ENCODE data around the gene PLA2G6. TPM values are rescaled to one million over a fixed set of nuclear protein-coding genes. Genes with fewer than 3 reads are reported as not detected.
A peak's percentile ranks its signal among the peaks of the same experiment; 100 is the strongest.

PLA2G6 gene
- total RNA-seq, 1 donor from 2014 or later: 32.1 TPM

DNA sequence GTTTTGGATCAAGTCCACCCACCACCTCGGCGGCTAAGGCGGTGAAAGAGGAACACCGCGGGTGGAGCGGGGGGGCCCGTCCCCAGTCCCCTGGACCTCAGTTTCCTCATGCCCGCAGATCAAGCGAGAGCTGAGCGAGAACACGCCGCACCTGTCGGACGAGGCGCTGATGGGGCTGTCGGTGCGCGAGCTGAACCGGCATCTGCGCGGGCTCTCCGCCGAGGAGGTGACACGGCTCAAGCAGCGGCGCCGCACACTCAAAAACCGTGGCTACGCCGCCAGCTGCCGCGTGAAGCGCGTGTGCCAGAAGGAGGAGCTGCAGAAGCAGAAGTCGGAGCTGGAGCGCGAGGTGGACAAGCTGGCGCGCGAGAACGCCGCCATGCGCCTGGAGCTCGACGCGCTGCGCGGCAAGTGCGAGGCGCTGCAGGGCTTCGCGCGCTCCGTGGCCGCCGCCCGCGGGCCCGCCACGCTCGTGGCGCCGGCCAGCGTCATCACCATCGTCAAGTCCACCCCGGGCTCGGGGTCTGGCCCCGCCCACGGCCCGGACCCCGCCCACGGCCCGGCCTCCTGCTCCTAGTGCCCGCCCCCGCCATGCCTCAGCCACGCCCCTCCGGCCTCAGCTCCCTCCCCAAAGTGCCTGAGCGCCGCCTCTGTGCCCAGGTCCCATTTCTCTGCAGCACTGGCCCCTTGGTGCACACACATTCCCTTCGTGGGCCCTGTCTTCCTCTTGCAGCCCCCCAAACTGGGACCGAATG lies 32.8 kb upstream of the PLA2G6 start:
- ATAC-seq (peak; percentile 94), DNase-seq (ENCODE audit: low spot score) (peak; percentile 88)

DNA sequence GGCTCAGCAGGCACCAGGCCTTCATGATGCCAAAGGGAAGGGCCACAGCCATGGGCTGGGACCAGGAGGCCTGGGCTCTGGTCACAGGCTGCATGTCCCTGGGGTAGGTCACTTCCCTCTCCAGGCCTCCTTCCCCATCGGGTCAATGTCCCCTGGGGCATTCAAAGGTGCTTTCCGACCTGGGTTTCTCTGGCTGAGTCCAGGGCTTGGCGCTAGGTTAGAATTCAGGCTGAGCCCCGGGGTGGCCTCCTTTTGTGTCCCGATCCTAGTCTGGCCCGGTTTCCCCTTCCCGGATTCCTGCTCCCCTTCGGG lies 32.3 kb upstream of the PLA2G6 start:
- DNase-seq (ENCODE audit: low spot score): peak; percentile 80
- peak; percentile 73 for ATAC-seq

DNA sequence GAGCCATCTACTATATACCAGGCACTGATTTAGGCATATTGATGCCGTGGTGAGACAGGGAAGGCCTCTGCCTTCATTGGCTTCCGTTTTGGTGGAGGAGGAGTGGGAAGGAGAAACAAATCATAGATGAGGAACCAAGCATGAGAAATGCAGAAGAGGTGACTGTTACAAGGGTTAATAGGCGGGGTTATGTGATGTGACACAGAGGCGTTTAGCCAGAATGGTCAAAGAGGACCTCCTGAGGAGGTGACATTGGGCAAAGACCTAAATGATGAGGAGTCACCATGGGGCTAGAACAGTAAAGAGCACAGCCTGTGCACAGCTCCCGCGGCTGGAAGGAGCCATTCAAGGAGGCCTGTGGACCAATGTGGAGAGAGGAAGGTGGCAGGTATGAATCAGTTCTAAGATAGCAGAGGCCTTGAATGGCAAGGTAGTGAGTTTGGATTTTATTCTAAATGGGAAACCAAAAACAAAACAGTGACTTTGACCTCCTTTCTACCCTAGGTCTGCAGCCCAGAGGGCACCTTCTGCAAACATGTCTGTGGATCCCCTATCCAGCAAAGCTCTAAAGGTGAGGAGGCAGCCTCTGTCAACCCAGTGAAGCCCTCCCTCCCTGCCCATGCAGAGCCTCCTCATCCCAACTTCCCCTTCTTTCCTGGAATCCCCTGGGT lies 31.8 kb upstream of the PLA2G6 start:
- peak; percentile 33 for ATAC-seq

DNA sequence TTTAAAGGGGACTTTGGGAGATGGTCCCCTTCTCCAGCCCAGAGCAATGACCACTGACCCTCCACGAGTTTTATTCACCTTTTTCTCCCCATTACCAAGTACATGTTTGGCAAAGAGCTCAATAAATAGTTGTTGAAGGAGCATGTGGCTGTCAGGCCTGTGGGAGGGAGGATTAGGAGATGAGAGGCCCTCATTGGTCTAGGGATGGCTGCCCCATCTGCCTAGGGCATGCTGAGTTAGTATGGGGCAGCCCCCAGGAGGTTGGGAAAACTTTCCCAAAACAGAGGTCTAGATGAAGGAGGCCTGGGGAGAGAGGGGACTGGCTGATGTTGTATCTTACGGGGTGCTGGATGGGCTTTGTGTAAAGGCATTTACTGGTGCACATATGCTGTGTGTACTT lies 30.8 kb upstream of the PLA2G6 start:
- ATAC-seq (no peak), DNase-seq (ENCODE audit: low spot score) (no peak)

More for the DNA sequence above, 31.8 kb upstream of the PLA2G6 start:
- no peak for DNase-seq (ENCODE audit: low spot score)

DNA sequence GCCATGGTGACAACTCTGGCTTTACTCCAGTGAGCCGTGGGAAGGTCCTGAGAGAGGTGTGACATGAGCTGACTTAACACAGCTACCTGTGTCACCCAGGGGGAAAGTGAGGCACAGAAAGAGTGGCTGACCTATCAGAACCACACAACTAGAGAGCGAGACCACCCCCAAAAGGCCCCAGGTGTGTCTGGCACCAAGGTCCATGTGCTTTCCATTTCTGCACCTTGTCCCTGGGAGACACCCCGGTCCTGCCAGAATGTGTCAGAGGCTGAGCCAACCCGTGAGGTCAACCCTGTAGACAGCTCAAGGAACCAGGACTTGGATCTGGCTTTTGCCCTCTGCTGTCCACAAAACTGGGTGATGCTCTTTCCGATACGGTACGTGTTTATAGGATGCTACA lies 29.9 kb upstream of the PLA2G6 start:
- no peak for DNase-seq (ENCODE audit: low spot score)
- no peak for ATAC-seq

DNA sequence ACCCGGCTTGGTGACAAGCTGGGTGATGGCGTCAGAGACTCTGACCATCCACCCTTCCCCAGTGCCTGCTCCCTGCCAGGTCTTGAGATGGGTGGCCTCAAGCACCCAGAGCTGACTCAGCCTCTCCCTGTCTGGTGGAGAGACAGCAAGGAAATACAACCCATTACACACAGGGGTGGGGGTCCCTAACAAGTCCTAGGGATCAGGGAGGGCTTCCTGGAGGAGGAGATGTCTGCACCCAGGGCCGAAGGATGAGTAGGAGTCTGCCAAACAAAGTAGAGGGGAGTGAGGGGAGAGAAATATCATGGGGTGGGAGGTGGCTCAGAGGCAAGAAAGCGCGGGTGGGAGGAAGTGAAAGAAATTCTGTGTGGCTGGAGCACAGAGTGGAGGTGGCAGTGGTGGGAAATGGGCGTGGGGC lies 26.9 kb upstream of the PLA2G6 start:
- no peak for DNase-seq (ENCODE audit: low spot score)
- no peak for ATAC-seq

DNA sequence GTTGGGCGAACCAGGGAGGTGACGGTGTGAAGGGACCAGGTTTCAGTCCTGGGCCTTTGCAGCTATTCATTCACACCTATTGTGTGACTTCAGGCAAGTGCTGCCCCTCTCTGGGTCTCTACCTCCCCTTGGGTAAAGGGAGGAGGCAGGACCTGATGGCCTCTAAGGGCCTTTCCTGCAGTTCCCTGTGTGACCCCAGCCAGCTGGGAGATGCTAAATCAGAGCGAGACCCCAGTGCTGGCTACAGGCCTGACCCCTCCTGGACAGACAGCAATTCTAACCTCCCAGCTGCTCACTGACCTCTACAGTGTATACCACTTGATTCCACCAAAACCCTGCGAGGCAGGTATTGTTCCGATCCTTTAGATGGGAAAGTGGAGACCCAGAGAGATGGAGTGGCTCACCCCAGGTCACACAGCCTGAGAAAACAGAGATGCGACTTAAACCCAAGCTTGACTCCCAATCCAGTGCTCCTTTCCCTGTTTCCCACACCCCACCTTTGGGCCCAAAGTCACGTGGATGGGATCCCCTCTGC lies 26.3 kb upstream of the PLA2G6 start:
- ATAC-seq: no peak
- DNase-seq (ENCODE audit: low spot score): no peak

DNA sequence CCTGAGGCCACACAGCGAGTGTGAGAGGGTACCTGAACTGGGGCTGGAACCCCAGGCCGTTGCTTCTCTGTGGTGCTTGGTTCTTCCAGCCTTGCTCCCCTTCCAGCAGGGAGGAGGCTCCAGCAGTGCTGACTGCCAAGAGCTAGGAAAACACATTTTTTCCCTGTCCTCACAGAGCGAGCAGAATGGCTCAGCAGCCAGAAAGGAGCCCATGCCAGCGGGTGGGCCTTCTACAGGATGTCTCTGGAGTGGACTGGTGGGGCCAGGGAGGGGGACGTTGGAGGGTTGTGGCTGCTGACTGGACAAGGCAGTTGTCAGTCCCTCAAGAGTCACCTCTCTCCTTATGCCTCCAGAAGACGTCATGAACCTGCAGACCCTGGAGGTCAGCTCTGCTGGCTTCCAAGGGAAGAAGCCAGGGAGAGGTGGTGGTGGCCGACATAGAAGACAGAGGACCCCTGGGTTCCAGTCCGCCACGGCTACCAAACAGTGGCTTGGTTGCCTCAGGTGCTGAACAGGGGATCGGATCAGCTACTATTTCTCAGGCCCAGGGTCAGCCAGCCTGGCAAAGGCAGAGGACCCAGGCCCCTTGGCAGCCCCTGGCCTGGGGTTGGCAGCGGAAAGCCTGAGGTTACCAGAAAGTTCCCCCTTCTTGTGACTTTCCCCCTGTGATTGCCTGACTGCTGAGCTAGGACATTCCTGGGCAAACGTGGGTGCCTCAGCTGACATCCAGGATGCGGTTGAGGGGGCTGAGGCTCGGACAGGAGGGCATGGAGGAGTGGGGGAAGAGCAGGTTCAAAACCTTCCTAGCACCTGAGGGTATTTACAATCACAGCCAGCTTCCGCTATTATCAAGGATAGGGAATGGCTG lies 23.9 kb upstream of the PLA2G6 start:
- no peak for ATAC-seq
- DNase-seq (ENCODE audit: low spot score): no peak

DNA sequence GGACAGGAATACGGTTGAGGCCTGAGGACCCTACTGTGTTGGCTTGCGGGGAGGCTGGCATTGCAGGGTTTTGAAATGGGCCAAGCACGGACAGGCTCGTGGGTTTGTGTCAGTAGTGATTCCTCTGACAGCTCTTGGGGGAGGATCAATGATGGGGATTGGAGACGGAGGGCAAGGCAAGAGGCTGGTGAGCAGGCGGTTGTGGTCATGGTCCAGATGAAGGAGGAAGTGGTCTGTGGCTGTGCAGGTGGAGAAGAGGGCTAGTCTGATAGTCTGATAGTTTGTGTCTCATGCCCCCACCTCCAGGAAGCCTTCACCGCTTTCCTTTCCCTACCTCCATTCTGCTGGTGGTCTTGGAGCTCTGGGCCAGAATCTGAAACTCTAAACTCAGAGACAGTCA lies 23.2 kb upstream of the PLA2G6 start:
- no peak for ATAC-seq

DNA sequence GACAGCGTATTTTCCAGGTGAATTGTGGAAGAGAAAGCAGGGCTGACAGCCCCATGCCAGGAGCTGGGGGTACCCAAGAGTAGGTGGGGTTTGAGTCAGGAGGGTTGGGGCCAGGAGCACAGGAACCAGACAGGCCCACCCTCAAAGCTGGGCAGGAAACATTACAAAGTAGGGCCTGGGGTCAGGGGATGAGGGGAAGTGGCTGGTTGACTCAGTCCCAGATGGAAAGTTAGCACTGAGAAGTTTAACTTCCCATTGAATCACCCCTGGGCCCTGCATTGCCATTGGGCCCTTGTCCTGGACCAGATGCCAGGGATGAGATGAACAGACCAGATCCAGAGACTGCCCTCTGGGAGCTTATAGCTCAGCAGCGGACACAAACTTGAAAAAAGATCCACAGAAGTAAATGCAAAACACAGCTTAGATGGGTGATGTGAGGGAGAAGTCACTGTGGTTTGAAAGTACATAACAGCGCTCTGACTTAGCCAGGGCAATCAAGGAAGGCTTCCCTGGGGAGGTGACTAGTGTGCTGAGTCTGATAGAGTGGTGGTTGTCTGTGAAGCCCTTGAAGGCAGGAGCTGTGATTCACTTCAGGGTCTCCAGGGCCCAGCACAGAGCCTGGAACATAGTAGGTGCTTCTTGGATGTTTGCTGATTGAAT lies 22.4 kb upstream of the PLA2G6 start:
- ATAC-seq: no peak

More for the DNA sequence above, 23.2 kb upstream of the PLA2G6 start:
- no peak for DNase-seq (ENCODE audit: low spot score)

DNA sequence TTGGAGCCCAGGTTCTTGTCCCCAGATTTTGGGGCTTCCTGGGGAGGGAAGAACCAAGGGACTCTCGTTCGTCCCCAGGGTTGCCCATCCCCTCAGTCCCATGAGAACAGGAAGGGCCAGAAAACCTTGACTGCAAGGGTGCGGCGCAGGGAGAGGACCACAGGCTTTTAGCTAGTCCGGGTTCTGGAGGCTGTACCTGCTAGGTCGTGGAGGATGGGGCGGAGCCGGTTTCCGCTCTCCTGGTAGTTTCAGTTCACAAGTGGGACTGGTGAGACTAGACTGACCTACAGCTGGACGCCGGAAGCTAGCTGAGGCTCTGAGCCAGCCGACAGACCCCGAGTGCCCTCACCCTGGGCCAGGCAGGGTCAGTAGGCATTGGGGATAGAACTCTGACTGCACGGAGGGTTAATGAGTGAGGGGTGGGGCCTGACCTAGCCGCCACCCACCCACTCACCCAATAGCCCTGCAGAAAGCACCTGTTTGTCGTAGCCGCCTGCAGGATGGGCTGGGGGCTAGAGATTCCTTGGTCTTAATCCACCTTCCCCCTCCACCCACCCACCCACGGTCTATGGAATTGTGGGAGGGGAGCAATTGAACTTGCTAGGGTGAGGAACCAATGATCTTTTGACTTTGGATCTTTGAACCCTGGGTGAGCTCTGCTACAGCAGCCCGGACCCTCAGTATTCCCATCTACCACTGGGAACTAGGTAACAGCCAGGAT lies 21.6 kb upstream of the PLA2G6 start:
- peak; percentile 58 for ATAC-seq

More for the DNA sequence above, 22.4 kb upstream of the PLA2G6 start:
- DNase-seq (ENCODE audit: low spot score): no peak

DNA sequence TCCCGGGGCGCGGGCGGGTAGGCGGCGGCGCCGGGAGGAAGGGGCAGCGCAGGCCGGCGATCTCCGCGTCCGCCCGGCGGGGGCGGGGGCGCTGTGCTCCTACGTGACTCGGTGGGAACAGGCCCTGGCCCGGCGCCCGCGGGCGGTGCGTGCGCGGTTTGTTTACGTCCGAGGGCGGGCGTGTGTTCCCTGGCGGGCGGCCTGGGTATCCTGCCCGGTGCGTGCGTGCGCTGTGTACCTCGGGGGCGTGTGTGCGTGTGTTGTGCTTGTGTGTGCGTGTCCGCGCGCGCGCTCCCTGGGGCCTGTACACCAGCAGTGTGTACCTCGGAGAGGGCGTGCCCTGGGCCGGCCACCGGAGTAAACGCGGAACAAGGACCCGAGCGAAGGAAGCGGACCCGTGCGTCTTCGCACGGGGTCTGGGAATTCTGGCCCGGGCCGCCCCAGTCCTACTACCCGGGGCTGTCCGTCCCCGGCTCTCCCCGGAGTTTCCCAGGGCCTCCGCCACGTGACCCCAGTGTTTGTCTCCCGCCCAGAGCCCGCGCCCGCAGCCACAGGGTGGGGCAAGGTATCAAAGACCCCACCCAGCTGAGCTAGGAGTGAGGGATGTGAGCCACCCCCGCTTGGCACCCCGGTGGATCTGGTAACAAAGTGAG lies 20.9 kb upstream of the PLA2G6 start:
- DNase-seq (ENCODE audit: low spot score): peak; percentile 91
- ATAC-seq: peak; percentile 70

More for the DNA sequence above, 21.6 kb upstream of the PLA2G6 start:
- peak; percentile 76 for DNase-seq (ENCODE audit: low spot score)

DNA sequence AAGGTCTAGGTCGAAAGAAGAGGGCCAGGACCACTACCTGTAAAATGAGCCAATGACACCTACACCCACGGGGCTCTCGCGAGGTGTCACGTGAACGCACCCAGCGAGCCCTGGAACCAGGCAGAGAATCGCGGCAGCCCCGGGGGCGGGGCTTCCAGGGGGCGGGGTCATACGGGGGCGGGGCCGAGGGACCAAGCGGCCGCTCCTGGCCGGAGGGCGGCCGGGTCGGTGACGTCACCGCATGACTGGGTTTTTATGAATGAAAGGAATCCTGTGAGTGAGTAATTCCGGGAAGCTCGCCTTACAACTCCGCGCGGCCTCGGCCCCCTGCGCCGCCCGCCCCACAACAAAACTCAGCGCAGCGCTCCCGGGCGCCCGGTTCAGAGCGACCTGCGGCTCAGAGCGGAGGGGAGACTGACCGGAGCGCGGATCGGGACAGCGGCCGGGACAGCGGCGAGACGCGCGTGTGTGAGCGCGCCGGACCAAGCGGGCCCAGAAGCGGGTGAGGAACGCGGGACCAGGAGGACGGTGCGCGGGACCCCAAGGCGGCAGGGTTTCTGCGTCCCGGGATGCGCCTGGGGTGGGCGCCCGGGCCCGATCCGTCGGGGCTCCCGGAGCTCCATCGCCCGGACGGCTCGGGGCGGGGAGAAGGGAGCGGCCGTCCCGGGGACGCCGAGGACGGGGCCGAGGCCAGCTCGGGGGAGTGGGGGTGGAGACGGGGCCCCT lies 20.2 kb upstream of the PLA2G6 start, which contains the start of gene MAFF:
Gene MAFF, plus strand, starts transcription at position 284 of the 726 bp plus-strand sequence. CDS start 11,860 bp downstream, outside the sequence.
- peak; percentile 84 for ATAC-seq
- peak; percentile 96 for DNase-seq (ENCODE audit: low spot score)

DNA sequence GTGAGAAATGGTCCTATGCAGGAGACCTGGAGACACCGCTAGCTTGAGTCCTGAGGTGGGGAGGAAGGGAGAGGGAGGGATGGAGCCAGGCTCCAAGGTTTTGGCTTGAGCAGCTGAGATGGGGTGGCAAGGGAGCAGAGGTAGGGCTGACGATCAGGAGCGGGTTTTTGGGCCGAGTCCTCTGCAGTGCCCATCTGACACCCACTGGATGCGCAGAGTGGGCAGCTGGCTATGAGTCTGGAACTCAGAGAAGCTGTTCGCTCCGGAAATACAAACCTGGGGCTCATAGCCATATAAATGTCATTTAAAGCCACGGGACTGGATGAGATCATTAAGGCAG lies 19.7 kb upstream of the PLA2G6 start:
- no peak for DNase-seq (ENCODE audit: low spot score)
- no peak for ATAC-seq

DNA sequence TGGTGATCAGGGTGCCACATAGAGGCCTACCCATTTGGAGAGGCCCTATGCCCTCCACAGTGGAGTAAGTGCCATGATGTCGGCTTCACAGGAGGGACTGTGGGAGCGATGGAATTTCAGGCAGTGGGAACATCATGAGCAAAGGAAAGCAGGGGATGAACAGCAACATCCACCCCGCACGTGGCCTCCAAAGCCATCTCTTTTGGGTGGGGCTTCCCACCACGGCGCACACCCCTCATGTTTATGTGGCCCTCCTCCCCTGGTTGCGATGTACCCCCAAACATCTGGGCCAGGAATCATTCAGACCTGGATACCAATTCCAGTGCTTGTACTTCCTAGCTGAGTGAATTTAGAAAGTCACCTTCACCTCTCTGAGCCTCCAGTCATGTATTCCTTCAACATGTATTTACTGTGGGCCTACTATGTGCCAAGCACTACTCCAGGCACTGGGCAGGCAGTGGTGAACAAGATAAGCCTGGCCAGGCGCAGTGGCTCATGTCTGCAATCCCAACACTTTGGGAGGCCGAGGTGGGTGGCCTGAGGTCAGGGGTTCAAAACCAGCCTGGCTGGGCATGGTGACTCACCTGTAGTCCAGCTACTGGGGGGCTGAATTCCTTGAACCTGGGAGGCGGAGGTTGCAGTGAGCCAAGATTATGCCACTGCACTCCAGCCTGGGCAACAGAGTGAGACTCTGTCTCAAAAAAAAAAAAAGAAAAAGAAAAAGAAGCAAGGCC lies 18.4 kb upstream of the PLA2G6 start:
- ATAC-seq (no peak), DNase-seq (ENCODE audit: low spot score) (no peak)

DNA sequence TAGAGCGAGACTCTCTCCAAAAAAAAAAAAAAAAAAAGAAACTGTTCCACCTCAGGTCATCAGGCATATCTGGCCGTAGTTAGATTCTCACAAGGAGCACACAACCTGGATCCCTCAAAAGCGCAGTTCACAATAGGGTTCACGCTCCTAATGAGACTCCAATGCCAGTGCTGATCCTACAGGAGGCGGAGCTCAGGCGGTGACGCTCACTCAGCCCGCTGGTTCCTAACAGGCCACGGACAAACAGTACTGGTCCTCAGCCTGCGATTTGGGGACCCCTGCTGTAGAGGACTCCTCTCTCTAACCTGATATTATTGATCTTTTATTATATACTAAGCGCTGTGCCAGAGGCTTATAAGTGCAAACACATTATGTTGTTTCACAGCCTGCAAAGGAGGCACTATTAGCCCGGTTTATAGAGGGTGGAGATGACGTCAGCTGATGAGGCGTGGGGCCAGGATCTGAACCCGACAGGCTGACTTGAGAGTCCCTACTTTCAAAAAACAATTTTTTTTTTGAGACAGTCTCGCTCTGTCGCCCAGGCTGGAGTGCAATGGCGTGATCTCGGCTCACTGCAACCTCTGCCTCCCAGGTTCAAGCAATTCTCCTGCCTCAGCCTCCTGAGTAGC lies 15.3 kb upstream of the PLA2G6 start:
- ATAC-seq: no peak
- no peak for DNase-seq (ENCODE audit: low spot score)

DNA sequence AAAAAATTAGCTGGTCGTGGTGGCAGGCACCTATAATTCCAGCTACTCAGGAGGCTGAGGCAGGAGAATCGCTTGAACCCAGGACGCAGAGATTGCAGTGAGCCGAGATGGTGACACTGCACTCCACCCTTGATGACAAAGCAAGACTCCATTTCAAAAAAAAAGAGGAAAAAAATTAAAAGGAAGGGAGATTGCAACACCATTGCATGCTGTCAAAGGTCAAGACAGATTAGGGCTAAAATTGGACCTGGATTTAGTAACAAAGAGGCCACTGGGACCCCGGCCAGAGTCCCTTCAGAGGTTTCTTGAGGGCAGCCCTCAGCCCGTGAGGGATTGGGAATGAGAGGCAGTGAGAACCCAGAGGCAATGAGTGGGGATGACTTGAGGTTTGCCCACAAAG lies 11.9 kb upstream of the PLA2G6 start:
- DNase-seq (ENCODE audit: low spot score): peak; percentile 89
- ATAC-seq: peak; percentile 77

DNA sequence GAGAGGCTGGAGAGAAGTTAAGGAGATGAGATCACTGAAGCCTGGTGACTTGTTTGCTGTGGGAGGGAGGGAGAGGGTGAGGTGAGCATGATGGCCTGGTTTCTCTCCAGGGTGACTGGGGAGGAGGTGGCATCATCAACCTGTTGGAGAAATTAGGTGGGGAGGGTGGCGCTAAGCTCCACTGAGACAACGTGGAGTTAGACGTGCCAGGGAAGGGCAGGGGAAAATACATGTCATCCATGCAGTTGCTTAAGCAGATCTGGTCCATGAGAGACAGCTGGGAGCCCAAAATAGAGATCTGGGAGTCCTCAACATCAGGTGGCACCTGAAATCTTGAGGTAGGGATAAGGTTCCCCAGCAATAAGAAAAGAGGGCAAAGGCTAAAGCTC lies 10.8 kb upstream of the PLA2G6 start:
- ATAC-seq (no peak), DNase-seq (ENCODE audit: low spot score) (no peak)
